ENCODE data around the gene RAB40C. TPM values are rescaled to one million over a fixed set of nuclear protein-coding genes. Genes with fewer than 3 reads are reported as not detected.
A peak's percentile ranks its signal among the peaks of the same experiment; 100 is the strongest.

Gene RAB40C
- total RNA-seq (2013; cell fraction: nucleolus; rRNA removed), result 9.6 and 12.5 TPM in 2 replicates
- total RNA-seq (2014; rRNA removed) (10.2 and 10.6 TPM in 2 replicates), total RNA-seq (2014; rRNA removed; fragmentation: Illumina TruSeq; extraction: Trizol) (1.8 and 3.3 TPM in 2 replicates), total RNA-seq (2021) (10.0 and 11.8 TPM in 2 replicates), polyA plus RNA-seq (2011; rRNA removed) (2.1 and 3.9 TPM in 2 replicates), polyA plus RNA-seq (2014; fragmentation: Illumina TruSeq; extraction: Trizol) (2.0 TPM in 1 of 2 replicates, not detected in the other), polyA plus RNA-seq (2014; fragmentation: Nextera tagmentation; extraction: Ambion mirVana) (under 1 TPM; 0.06 to 0.35 TPM), polyA plus RNA-seq (2014; rRNA removed) (12.8 and 14.3 TPM in 2 replicates), polyA plus RNA-seq (2016; fragmentation: Nextera tagmentation; extraction: Ambion mirVana) (1 to 10 TPM; 5.2 to 6.9 TPM), polyA minus RNA-seq (2011; rRNA and poly(A)+ RNA removed) (2.6 and 6.1 TPM in 2 replicates), Bru-seq, nascent RNA (percentile 53 among the genes with signal in this experiment), BruChase-seq, experiment 1, labeled RNA remaining after a 6-hour chase (percentile 64 among the genes with signal in this experiment), BruChase-seq, experiment 2, labeled RNA remaining after a 2-hour chase (percentile 62 among the genes with signal in this experiment)
- polyA plus RNA-seq (2011; ENCODE audit: low read depth), result 2.0 TPM
- 7.3 and 10.2 TPM in 2 replicates for polyA plus RNA-seq (2011; cell fraction: cytosol; rRNA removed)
- 12.8 and 17.3 TPM in 2 replicates for polyA plus RNA-seq (2011; cell fraction: nucleus; rRNA removed)
- polyA plus RNA-seq (2012), result 6.6 and 7.5 TPM in 2 replicates
- 5.7 and 7.1 TPM in 2 replicates for polyA minus RNA-seq (2011; cell fraction: cytosol; rRNA and poly(A)+ RNA removed)
- polyA minus RNA-seq (2011; cell fraction: nucleus; rRNA and poly(A)+ RNA removed), result 2.7 TPM in 2 replicates
- long read RNA-seq, experiment 1, partial matches to known transcripts, result 0 of 8 reads
- long read RNA-seq, experiment 1, other reads (novel, unspliced or antisense), result 0 of 8 reads
- long read RNA-seq, experiment 2, result 0 reads

GRCh38 chr16:589658-590187, at the start of gene RAB40C:
RAB40C (plus strand) TSS chr16:590066; CDS start chr16:590292, 226 bp downstream.
- Histone ChIP-seq H3K4me2 (ENCODE audit: control insufficient read depth, insufficient read depth) (peak within 1 kb of the TSS; percentile 96), H3K27ac (ENCODE audit: control insufficient read depth, insufficient read depth) (peak within 1 kb of the TSS; percentile 85), H3K4me3 (peak within 1 kb of the TSS; percentile 94), H3K27me3 (replicated peaks in 1 of 2; ENCODE audit: control insufficient read depth in 2 of 2, insufficient read depth in 2 of 2, low read length in 1 of 2) (no peaks in the 10 kb centered on the region), H3K36me3 (ENCODE audit: control insufficient read depth in 2 of 2, insufficient read depth in 2 of 2, low read length in 1 of 2) (no peaks in the 10 kb centered on the region), H3K4me1 (ENCODE audit: control insufficient read depth, insufficient read depth, low read length) (peaks cover 15% of the 10 kb centered on the region), H2AFZ (ENCODE audit: control insufficient read depth, low read depth, low read length) (peak within 1 kb of the TSS; percentile 87), H3K9ac (ENCODE audit: control insufficient read depth, insufficient read depth, low read length) (peak within 1 kb of the TSS; percentile 87), H4K20me1 (ENCODE audit: control insufficient read depth, insufficient read depth) (no peaks in the 10 kb centered on the region), H3K9me3 (replicated peaks; ENCODE audit: control insufficient read depth, insufficient read depth, low read length) (no peaks in the 10 kb centered on the region), H3K79me2 (ENCODE audit: control insufficient read depth, insufficient read depth, low read length) (peaks cover 28% of the 10 kb centered on the region)
- intact Hi-C loops (cut with micrococcal nuclease; ENCODE audit: unreplicated experiment) (loop anchor here (1.0 kb wide), 1 partner anchor 47 kb away; the partner anchor contains the start of gene METTL26), in situ Hi-C loops (cut with MboI) (no loop called here)
- DNase-seq (ENCODE audit: low read depth, low spot score), result peak; percentile 82
- peak; percentile 92 for ATAC-seq
- RAD21 ChIA-PET (ENCODE audit: unreplicated experiment), result no interaction called here
- SMC1A ChIA-PET (ENCODE audit: uncharacterized antibody, unreplicated experiment), result no interaction called here
- WGBS (ENCODE audit: insufficient coverage, insufficient replicate concordance, low lambda C conversion rate, missing lambda C conversion rate), result 1% methylated on average over 25 of the region's 67 CpGs
- CTCF ChIA-PET, result interaction anchor here (0.6 kb wide), 1 partner anchor 105 kb away, joined by 3 read pairs; no protein-coding TSS in a partner anchor
- POLR2A ChIA-PET, result interaction anchor here (1.3 kb wide), 1 partner anchor 61 kb away, joined by 3 read pairs; no protein-coding TSS in a partner anchor
- FAIRE-seq, result peak; percentile 98
- BruUV-seq (replicated peaks), result no TSS peak
- no peak for TF ChIP-seq MYB (IDR thresholded peaks at IDR 0.05; ENCODE audit: borderline replicate concordance, low read depth, low read length)
- no peak for TF ChIP-seq MEF2A (IDR thresholded peaks at IDR 0.05; ENCODE audit: insufficient read depth, low read depth, low read length)
- no peak for TF ChIP-seq ESRRA (IDR thresholded peaks at IDR 0.05; ENCODE audit: low read length)
- TF ChIP-seq BHLHE40 (IDR thresholded peaks at IDR 0.05; ENCODE audit: borderline replicate concordance in 1 of 2, low read depth in 2 of 2, low read length in 1 of 2), result peak; percentile 28 to 31; a peak in 1 of 4 replicates
- TF ChIP-seq CHD1 (IDR thresholded peaks at IDR 0.05; ENCODE audit: low read depth, low read length), result no peak
- no peak for TF ChIP-seq KDM1A (IDR thresholded peaks at IDR 0.05; ENCODE audit: borderline replicate concordance)
- TF ChIP-seq YBX1 (IDR thresholded peaks at IDR 0.05), result no peak
- TF ChIP-seq EZH2 (IDR thresholded peaks at IDR 0.05; ENCODE audit: borderline replicate concordance, control insufficient read depth, low read depth, low read length), result no peak
- TF ChIP-seq IRF5 (IDR thresholded peaks at IDR 0.05; ENCODE audit: borderline replicate concordance), result no peak
- TF ChIP-seq BCLAF1 (IDR thresholded peaks at IDR 0.05), result no peak
- no peak for TF ChIP-seq SMAD5 (IDR thresholded peaks at IDR 0.05; ENCODE audit: low read depth)
- no peak for TF ChIP-seq BCL3 (IDR thresholded peaks at IDR 0.05; ENCODE audit: borderline replicate concordance, insufficient read depth, low read depth, low read length, poor library complexity, severe bottlenecking)
- peak; percentile 55; the same call in 1 of the 2 replicates for TF ChIP-seq SREBF1 (IDR thresholded peaks at IDR 0.05; ENCODE audit: low read length)
- no peak for TF ChIP-seq MXI1 (IDR thresholded peaks at IDR 0.05; ENCODE audit: low read depth, low read length)
- TF ChIP-seq SMC3 (IDR thresholded peaks at IDR 0.05; ENCODE audit: borderline replicate concordance, low read length), result 0 out of 2 replicates have a peak, but pooled peaks have one; percentile 5
